ENCODE measurements around the gene SOCS7. TPM values are rescaled to one million over a fixed set of nuclear protein-coding genes. Genes with fewer than 3 reads are reported as not detected.

The SOCS7 gene
- polyA plus RNA-seq, 1 donor, result 15.4 TPM

DNA sequence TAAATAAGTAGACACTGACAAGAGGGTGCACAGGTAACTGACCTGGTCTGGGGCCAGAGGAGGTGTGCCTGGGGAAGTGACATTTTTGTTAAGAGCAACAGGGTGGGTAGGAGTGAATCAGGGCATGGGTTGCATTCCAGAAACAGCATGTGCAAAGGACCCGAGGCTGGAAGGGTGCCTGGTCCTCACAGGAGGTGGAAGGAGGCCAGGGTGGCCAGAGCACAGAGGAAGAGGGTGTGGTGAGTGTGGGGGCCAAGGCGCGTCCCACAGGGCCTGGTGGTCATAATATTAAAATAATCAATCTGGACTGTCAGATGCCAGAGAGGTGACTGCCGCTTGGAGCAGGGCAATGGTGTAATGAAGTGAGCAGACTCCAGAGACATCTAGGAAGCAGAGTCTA lies 90.9 kb downstream of the SOCS7 start:
- no peak for DNase-seq

DNA sequence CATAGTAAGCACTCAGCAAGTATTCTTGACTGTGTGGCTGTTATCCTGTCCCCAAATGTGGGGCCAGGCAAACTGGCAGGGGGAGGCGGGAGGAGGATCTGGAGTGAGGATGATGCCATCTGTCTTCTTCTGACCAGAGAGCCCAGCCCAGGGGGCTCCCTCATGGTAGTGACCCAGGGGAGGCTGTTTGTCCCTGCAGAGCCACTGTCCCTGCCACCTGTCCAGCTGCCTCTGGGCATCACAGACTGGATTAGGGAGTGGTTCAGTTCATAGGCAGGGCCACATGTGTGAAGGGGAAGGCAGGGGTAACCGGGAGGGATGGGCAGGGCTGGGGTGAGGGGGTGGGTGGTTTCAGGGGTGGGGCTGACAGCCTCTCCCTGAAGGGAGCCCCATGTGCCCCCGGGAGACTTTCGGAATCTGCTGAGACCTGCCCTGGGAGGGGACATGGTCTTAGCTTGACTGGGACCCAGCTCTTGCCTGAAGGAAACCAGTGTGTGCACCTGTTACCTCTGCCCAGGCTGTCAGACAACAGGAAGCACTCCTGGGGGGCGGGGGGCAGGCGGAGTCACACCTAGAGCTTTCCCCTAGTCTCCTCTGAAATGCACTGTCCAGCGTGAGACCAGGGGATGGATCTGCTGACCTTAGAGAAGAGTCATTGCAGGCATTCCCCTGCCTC lies 91.8 kb downstream of the SOCS7 start:
- no peak for DNase-seq

DNA sequence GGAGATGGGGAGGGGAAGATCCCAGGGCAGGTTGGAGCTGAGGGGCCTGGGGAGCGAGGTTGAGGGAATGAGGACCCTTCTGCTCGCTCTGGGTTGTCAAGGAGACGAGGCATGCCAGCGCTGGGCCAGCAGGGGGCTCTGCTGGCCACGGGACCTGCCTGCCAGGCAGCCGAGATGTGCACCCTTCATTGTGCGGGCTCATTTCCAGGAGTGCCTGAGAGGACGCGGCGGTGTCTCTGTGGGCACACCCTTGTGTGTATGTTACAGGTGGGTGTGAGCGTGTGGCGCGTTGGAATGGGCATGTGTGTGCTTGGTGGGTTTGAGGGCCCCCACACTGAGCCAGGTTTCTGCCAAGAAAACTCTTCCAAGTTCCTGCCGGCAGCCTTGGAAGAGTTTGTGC lies 92.5 kb downstream of the SOCS7 start:
- peak; percentile 67 for DNase-seq

DNA sequence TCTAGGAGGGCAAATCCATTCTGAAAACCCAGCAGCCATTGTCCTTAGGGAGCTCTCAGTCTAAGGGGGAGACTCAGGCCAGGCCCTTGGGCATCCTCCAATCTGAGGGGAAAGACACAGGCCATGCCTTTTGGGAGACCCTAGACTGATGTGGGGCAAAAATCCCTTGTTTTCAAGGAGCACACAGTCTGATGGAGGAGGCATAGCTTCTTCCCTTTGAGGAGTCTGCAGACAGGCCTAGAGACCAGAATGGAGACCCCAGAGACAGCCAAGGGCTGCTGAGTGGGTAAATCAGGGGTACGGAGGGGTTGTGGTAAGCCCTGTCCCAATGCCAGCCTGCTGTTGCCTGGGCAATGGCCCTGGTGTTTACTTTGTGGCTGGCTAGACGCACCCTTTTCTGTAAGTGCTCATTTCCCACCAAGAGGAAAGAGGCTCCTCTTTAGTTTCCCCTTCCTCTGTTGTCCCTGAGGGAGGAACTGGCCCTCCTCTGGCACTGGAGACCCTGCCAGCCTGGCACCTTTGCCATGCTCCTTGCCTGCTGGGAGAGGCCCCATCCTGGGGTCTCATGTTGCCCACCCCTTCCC lies 96.0 kb downstream of the SOCS7 start:
- DNase-seq, result no peak

DNA sequence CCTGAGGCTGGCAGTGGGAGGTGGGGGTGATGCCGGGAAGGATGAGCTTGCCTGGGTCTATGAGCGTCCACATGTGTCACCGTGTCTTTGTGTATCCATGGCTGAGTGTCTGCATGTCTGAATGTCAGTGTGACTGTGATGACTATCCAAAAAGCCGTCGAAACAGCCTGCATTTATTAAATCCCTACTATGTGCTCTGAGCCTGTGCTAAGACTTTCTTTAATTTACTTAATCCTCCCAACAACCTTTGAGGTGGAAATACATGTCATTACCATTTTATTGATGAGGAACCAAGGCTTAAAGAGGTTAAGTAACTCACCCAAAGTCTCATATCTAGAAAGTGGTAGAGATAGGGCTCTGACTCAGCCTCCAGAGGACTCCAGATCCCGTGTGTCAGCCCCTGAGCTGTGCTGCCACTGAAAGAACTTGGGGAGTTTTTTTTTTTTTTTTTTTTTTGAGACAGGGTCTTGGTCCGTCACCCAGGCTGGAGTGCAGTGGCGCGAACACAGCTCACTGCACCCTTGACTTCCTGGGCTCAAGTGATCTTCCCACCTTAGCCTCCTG lies 96.6 kb downstream of the SOCS7 start:
- no peak for DNase-seq

DNA sequence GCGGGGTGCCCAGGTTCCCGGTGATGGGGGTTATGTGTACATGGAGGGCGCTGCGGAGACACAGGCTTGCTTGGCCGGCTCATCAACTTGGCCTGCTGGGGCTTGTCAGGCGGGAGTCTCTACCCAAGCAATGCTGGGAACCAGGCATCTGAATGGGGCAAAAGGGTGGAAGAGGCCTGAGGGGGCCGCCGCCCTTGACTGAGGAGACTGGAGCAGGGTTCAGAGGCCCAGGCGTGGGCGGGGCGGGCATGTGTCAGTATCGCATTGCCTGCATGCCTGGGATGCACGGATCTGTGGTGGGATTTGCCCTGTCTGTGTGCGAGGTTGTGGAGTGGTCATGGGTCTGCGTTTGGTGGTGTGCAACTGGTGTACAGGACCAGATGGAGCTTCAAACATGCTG lies 97.7 kb downstream of the SOCS7 start:
- no peak for DNase-seq

DNA sequence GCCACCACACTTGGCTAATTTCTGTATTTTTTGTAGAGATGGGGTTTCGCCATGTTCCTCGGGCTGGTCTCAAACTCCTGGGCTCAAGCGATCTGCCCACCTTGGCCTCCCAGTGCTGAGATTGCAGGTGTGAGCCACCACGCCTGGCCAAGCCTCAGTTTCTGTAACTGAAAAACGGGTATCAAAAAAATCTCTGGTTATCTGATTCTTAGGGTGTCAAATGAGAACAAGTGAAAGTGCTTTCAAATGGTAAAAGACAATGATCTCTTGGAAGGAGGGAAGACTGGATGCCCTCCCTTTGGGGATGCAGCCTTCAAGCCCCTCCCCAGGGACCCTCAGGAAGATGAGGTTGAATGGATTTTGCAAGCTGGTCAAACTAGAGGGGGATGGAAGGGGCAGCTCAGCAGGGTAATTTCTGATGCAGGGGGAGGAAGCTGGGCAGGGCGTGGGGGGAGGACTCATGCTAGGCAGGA lies 98.9 kb downstream of the SOCS7 start:
- DNase-seq, result no peak

DNA sequence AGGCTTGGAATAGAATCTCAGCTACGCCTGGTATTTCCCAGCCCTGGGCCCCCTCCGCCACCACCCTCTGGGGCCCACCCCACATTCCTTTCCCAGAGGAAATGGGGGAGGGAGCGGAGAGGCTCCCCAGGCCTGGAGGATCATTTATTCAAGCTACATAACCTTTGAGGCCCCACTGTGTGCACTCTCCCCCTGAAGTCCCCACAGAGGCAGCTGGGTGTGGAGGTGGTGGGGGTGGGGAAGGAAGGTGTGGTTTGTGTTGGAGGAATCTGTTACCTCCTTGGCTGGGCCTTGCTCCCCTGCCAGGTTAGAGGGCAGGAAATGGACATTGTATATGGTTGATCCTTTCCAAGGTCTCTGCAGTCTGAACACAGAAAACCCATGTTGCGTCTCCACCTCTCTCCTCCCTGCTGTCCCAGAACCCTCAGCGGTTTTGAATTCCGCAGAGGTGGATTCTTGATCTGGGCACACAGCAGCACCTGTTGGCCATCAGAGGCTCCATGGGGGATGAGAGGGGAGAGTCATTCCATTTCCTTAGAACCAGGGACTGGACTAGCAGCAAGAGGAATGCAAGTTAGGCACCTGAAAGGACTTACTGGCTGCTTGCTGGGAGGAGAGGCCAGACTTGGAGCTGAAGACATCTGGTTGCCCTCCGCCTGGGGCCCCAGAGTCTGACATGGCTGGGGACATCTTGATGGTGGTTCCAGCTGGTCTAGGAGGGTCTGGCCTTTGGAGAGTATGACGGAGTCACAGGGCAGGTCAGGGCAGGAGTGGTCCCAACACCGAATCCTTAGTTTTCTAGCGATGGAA lies 99.6 kb downstream of the SOCS7 start:
- no peak for DNase-seq

DNA sequence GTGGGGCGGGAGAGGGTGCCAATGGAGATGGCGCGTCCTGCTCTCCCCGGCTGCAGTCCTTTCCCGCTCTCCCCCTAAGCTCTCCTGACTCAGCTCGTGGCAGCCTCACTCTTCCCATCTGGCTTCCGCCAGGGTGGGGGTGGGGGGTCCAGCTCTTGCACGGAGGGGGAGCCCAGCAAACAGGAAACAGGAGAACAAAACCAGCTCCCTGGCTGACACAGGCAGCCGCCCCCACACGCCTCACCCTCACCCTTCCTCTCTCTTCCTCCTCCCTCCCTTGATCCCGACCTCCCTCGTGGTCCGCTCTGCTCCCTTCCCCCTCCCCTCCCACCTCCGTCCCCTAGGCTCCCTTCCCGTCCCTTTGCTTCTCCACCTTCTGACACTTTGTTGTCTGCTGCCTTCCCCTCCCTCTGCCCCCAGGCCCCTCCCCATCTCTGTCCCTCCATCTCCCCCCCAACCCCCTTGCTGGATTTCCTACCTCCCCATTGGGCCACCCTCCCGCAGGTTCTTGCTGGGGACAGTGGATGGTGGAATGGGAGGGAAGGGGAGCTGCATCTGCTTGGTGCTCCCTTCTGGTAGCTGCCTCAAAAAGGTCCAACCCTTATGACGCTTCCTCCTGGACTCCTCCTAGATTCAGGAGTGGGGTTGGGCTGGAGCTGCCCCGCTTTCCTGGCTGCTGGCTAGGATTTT lies 100.3 kb downstream of the SOCS7 start:
- DNase-seq, result peak; percentile 81

DNA sequence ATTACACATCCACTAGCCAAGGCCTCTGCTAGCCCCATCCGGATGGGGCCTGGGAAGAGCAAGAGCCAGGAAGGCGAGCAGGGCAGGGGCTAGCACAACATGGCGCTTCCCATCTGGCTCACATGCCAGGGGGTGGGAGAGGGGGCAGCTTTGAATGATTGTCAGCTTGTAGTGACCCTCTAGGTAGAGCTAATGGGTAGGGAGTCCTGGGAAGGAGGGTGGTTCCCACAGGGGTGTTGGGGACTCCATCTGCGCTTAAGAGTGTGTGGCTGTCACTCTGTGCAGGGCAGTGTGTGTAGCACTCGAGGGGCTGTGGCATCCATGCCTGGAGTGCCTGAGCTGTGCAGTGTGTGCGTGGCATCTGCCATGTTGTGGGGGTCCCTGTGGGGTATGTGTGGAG lies 101.1 kb downstream of the SOCS7 start:
- DNase-seq, result no peak

DNA sequence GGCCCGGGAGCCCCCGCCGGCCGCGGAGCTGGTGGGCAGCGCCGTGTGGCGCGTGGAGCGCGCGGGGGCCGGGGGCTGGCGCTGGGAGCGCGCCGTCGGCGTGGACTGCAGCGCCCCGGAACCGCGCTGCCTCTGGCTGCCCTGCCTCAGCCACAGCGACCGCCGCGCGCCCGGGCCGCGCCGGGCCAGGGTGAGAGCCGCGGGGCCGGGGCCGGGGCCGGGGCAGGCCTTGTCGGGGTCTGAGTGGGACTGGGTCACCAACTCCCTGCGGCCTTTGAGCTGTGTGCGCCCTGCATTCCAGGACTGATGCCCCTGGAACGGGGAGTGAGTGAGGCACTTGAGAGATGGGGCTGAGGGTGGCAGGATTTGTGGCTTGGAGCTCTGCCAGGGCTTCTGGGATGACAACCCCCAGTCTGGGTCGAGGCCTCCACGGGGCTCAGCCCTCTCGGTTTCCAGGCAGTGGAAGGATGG lies 102.3 kb downstream of the SOCS7 start:
- DNase-seq, result no peak

DNA sequence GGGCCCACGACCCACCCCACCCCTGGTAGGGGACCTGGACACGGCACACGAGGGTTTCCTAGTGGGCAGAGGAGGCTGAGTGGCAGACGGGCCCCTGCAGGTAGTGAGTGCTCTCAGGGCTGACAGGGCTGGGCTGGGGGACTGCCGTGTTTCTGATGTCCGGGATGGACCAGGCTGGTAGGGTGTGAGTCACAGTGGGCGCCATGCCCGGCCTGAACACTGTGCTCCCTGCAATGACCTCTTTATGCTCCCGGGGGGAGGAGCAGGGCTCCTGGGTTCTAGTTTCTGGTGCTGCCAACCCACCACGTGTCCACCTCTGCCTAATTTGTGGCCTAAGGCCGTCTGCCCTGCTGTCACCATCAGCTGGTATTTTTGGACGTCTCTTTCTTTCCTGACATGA lies 102.9 kb downstream of the SOCS7 start:
- DNase-seq, result peak; percentile 52

Other genes starting within 250 kb of the SOCS7 start
- not detected for gene TBC1D3E, start 223.9 kb upstream of the SOCS7 start, polyA plus RNA-seq (ENCODE audit: insufficient read length)
- gene TBC1D3, start 159.3 kb upstream of the SOCS7 start, polyA plus RNA-seq (ENCODE audit: insufficient read length), result 0.34 TPM
- 60.5 TPM for gene MRPL45, start 54.7 kb upstream of the SOCS7 start, polyA plus RNA-seq (ENCODE audit: insufficient read length)
- gene GPR179, start 7.9 kb upstream of the SOCS7 start, polyA plus RNA-seq (ENCODE audit: insufficient read length), result 0.94 TPM
- gene ARHGAP23, start 76.6 kb downstream of the SOCS7 start, polyA plus RNA-seq (ENCODE audit: insufficient read length), result 47.9 TPM

Data from hindlimb muscle (tissue), 1 donor.